SK-N-MC (cell line): Measurements from ENCODE around the gene TRIM52.
A peak's percentile ranks its signal among the peaks of the same experiment; 100 is the strongest.

Source experiments
- DNase-seq: peaks from one replicate; pipeline ENCODE4 v3.0.0-alpha.2; 2011; ENCODE audit warnings: low read depth, low spot score
- H3K27ac ChIP-seq: fragments of 200-600 bp; sonication (generic); 2 replicates; pipeline ENCODE4 v1.5.1; 2016; ENCODE audit warnings: mixed run types
- H3K36me3 ChIP-seq: fragments of 200-600 bp; sonication (generic); 2 replicates; pipeline ENCODE4 v1.6.1; 2017; ENCODE audit warnings: antibody characterized with exemption, low read length, mixed read lengths; ENCODE audit not compliant: insufficient read depth
- H3K4me3 ChIP-seq: fragments of 200-600 bp; sonication (generic); 2 replicates; pipeline ENCODE4 v1.5.1; 2016
- H3K9ac ChIP-seq: fragments of 200-600 bp; sonication (generic); 2 replicates; pipeline ENCODE4 v1.8.0; 2017; ENCODE audit warnings: mixed run types, mixed read lengths; ENCODE audit not compliant: insufficient read length
- H3K9me3 ChIP-seq: fragments of 200-600 bp; sonication (generic); 2 replicates; pipeline ENCODE4 v1.6.1; 2017; ENCODE audit warnings: low read depth, mild to moderate bottlenecking, antibody characterized with exemption, low read length, moderate library complexity, mixed read lengths
- EZH2 ChIP-seq: fragments of 200-600 bp; sonication (generic); IDR thresholded peaks from one replicate; pipeline ENCODE4 v1.6.1; 2017; ENCODE audit warnings: antibody characterized with exemption
- FOXP2 ChIP-seq: optimal IDR thresholded peaks from 2 replicates; pipeline ENCODE3; 2011; ENCODE audit warnings: mild to moderate bottlenecking, moderate library complexity; ENCODE audit not compliant: insufficient read depth; ENCODE audit errors: extremely low read length, control extremely low read depth
- POLR2AphosphoS5 ChIP-seq: IDR thresholded peaks from 2 replicates; pipeline ENCODE4 v1.6.1; 2012; ENCODE audit warnings: mild to moderate bottlenecking, low read depth, low read length, borderline replicate concordance

TRIM52 gene

DNA sequence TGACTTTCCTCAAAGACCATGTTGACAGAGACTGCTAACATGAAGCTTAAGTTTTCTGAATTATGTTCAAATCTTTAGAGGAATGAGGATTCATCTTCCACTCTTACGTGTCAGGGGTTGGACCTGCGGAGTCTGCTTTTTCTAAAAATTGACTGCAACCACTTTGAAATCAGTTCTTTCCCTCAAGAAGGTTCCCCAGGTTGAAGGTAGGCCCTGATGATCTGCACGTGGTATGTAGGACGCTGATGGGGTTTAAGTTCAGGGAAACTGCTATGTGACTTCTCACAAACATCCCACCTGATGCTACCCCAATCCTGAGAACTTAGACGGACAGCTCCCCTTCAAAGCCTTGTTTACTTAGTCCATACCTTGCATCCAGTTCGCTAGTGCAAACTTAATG is 24.5 kb downstream of the TRIM52 start:
- peaks cover 65% of the 10 kb centered on the region for H3K36me3 ChIP-seq

DNA sequence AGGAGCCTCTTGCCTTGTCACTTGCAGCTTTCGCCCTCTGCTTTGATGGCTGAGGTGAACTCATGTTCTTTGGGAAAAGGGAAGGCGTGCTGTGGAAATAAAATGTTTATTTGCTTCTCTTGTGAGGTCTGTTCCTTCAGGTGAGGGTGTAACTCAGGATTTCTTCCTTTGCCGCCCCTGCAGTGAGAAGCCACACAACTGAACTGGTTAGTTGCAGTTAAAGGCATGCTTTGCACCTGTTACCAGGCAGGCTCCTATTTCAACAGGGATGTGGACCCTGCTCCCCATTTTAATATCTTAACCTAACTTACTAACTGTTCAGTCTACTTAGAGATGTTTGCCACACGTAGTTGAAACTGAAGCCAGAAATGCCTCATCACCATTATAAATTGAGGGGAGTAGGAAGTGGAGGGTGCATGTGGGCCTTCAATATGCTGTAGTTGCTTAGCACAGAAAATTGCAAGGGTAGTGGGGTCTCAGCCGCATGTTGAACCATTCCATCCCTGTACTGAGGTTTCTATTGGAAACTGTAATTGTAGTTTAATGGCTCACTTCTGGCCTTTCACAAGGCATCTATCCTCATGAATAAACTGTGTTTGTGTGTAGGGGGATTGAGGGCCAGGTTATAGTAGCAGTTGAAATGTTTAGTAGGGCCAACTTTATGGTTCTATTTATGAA is 25.1 kb downstream of the TRIM52 start:
- Histone ChIP-seq H3K36me3 (peaks cover 59% of the 10 kb centered on the region), H3K27ac (peak overlapping the region; percentile 91), H3K4me3 (no peak overlapping the region), H3K9me3 (no peaks in the 10 kb centered on the region), H3K9ac (no peak overlapping the region)
- TF ChIP-seq FOXP2 (no peak), POLR2AphosphoS5 (peak; percentile 69), EZH2 (no peak)
- DNase-seq: no peak

More for the DNA sequence above, 24.5 kb downstream of the TRIM52 start:
- Histone ChIP-seq H3K4me3 (no peak overlapping the region), H3K9ac (no peak overlapping the region), H3K9me3 (no peaks in the 10 kb centered on the region), H3K27ac (peak overlapping the region; percentile 91)
- no peak for TF ChIP-seq EZH2
- TF ChIP-seq POLR2AphosphoS5: no peak
- no peak for TF ChIP-seq FOXP2
- DNase-seq: no peak

DNA sequence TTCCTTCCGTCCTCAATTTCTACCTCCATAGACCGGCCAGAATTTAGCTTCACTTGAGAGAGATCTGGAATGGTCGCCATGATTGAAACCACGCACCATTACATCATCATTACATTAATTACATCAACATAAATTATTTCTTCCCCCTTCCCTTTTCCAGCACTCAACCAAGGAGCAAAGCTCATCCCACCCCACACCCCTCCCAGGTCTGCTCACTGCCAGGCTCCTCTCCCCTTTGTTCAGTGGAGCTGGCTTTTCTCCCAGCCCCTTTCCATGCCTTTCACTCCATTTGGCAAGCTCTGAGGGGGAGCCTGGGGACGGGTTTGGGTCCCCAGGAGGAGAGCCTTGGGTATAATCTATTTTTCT is 25.6 kb downstream of the TRIM52 start:
- DNase-seq: no peak
- no peak overlapping the region for H3K9ac ChIP-seq
- H3K4me3 ChIP-seq: no peak overlapping the region
- H3K27ac ChIP-seq: peak overlapping the region; percentile 91
- TF ChIP-seq EZH2 (no peak), POLR2AphosphoS5 (no peak), FOXP2 (no peak)
- H3K9me3 ChIP-seq: no peaks in the 10 kb centered on the region
- peaks cover 54% of the 10 kb centered on the region for H3K36me3 ChIP-seq

DNA sequence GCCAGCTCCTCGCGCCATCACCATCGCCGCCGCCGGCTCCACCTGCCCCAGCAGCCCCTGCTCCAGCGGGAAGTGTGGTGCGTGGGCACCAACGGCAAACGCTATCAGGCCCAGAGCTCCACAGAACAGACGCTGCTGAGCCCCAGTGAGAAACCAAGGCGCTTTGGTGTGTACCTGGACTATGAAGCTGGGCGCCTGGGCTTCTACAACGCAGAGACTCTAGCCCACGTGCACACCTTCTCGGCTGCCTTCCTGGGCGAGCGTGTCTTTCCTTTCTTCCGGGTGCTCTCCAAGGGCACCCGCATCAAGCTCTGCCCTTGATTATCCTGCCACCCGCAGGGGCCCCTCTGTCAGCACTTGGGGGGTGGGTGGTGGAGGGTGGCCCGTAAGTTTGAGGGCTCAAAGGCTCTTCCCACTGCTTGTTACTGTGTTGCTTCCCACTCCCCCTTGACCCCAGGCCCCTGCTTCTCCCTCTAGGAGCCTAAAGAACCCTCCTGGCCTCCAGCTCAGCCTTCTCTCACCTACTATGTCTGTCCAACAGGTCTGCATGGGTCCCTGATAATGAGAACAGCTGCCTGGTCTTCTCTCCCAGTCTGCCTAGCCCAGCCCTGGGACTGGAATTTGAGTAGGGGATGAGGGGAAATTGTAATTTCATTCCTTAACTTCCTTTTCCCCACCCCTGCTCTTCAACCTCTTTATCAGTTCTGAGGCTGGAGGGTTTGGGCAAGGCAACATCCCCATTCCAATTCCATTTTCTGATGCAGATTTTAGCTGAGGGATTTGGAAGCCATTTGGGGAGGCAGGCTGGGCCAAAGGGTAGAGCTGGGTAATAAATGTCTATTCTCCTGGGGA is 26.3 kb downstream of the TRIM52 start:
- DNase-seq: no peak
- H3K27ac ChIP-seq: peak overlapping the region; percentile 91

DNA sequence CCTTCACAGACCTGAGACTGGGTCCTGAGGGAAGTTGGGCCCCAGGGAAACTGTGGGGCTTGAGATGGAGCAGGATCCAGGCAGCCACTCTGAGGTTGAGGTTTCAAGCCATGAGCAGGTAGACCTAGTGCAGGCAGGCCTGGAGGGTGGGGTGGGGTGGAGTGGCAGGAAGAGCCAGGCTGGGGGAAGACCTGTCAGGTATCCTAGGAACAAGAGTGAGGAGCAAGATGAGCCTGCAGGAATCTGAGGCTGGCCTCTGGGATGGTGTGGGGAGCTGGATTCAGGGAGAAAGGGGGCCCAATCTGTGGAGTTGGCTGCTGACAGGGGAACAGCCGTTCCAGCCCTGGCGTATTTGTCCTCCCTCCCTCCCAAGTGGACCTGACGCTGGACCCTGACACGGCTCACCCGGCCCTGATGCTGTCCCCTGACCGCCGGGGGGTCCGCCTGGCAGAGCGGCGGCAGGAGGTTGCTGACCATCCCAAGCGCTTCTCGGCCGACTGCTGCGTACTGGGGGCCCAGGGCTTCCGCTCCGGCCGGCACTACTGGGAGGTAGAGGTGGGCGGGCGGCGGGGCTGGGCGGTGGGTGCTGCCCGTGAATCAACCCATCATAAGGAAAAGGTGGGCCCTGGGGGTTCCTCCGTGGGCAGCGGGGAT is 27.0 kb downstream of the TRIM52 start:
- TF ChIP-seq EZH2 (no peak), POLR2AphosphoS5 (no peak; the same call in 1 of the 2 replicates), FOXP2 (no peak)
- Histone ChIP-seq H3K27ac (no peak overlapping the region), H3K9ac (no peak overlapping the region), H3K36me3 (peaks cover 40% of the 10 kb centered on the region), H3K9me3 (no peaks in the 10 kb centered on the region), H3K4me3 (no peak overlapping the region)
- DNase-seq: no peak

More for the DNA sequence above, 26.3 kb downstream of the TRIM52 start:
- Histone ChIP-seq H3K4me3 (no peak overlapping the region), H3K36me3 (peaks cover 47% of the 10 kb centered on the region), H3K9me3 (no peaks in the 10 kb centered on the region), H3K9ac (no peak overlapping the region)
- TF ChIP-seq FOXP2 (no peak), POLR2AphosphoS5 (peak; percentile 85)

DNA sequence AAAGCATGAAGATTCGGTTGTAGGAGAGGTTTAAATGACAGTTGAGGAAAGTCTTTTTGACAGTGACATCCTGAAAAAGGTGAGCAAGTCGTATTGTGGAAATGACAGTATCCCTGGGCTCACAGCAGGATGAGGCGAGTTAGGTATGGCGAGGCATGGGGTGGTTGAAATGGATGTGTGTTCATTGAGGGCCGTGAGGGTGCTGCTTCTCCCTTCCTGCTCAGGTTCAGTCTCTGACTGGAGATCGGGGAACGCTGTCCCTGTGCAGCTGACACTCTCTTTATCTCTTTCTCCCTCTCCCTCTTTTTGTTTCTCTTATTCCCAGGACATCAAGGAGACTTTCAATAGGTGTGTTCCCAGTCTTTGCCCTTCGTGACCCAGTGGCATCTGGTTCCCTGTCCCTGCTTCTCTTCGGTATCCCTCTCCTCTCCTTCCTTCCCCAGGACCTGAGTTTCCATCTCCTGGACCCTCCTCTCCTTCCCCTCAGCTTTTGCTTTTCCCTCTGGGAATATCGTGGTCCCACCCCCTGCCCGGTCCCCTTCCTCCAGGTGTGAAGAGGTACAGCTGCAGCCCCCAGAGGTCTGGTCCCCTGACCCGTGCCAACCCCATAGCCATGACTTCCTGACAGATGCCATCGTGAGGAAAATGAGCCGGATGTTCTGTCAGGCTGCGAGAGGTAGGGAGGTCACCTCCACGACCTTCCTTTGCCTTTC is 27.7 kb downstream of the TRIM52 start:
- no peak overlapping the region for H3K4me3 ChIP-seq
- peak overlapping the region; percentile 57; the same call in 1 of the 2 replicates for H3K27ac ChIP-seq
- peaks cover 33% of the 10 kb centered on the region for H3K36me3 ChIP-seq
- H3K9ac ChIP-seq: no peak overlapping the region
- TF ChIP-seq EZH2 (no peak), POLR2AphosphoS5 (no peak), FOXP2 (no peak)
- no peaks in the 10 kb centered on the region for H3K9me3 ChIP-seq
- no peak for DNase-seq

DNA sequence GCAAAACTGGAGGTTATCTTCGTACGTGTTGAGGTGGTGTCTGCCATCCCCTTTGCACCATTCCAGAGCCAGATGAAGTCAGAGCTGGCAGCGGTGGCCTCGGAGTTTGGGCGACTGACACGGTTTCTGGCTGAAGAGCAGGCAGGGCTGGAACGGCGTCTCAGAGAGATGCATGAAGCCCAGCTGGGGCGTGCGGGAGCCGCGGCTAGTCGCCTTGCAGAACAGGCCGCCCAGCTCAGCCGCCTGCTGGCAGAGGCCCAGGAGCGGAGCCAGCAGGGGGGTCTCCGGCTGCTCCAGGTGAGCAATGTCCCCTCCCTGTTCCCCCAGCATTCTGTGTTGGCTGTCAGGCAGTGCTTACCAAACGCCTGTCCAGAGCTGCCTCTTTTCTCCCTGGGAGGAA is 28.4 kb downstream of the TRIM52 start:
- Histone ChIP-seq H3K36me3 (peaks cover 27% of the 10 kb centered on the region), H3K9ac (no peak overlapping the region), H3K27ac (peak overlapping the region; percentile 57; the same call in 1 of the 2 replicates), H3K4me3 (no peak overlapping the region), H3K9me3 (no peaks in the 10 kb centered on the region)
- TF ChIP-seq POLR2AphosphoS5 (no peak), FOXP2 (no peak), EZH2 (no peak)
- DNase-seq: no peak

DNA sequence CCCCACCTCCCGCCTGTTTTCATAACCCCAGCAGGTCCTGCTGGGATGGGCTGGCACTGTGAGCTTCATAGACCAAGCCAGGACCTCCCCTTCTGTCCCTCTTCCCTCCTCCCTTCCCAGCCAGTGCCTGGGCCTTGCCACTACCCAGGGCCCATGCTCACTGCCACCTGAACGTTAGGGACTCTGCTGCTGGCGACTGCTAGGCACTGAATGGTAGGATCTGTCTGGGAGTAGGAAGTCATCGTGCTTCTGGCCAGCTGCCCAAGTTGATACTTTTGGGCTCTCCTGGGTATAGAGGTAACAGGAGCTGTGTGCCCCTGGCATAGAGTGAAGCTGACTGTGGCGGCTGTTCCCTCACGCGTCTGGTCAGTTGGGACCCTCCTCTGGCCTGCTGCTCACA is 29.5 kb downstream of the TRIM52 start:
- Histone ChIP-seq H3K9me3 (no peaks in the 10 kb centered on the region), H3K36me3 (peaks cover 15% of the 10 kb centered on the region), H3K27ac (no peak overlapping the region; the same call in 1 of the 2 replicates)

More for the DNA sequence above, 29.5 kb downstream of the TRIM52 start:
- DNase-seq: no peak
- Histone ChIP-seq H3K4me3 (no peak overlapping the region), H3K9ac (no peak overlapping the region)
- TF ChIP-seq EZH2 (no peak), POLR2AphosphoS5 (no peak), FOXP2 (no peak)
